H1 (cell line): ENCODE results near the gene ZNF700. TPM values are rescaled to one million over a fixed set of nuclear protein-coding genes. Genes with fewer than 3 reads are reported as not detected.

Experiments
- CEBPB ChIP-seq: IDR thresholded peaks from 2 replicates; pipeline ENCODE4 v1.6.1; 2012; ENCODE audit warnings: low read depth, low read length
- CHD7 ChIP-seq: fragments of 300-600 bp; sonication (generic); IDR thresholded peaks from 2 replicates; pipeline ENCODE4 v1.7.1; 2012; ENCODE audit warnings: low read length, moderate library complexity, mild to moderate bottlenecking, inconsistent platforms; ENCODE audit not compliant: insufficient replicate concordance
- HDAC6 ChIP-seq: IDR thresholded peaks from one replicate; pipeline ENCODE4 v1.7.1; 2012; ENCODE audit warnings: low read depth, mild to moderate bottlenecking, inconsistent platforms, low read length, moderate library complexity
- JUND ChIP-seq: IDR thresholded peaks from 2 replicates; pipeline ENCODE4 v1.6.1; 2011; ENCODE audit warnings: mild to moderate bottlenecking, improper control_type of control experiment, low read length
- RFX5 ChIP-seq: IDR thresholded peaks from 2 replicates; pipeline ENCODE4 v1.6.1; 2011; ENCODE audit warnings: low read depth, low read length, improper control_type of control experiment, borderline replicate concordance
- SIX5 ChIP-seq: IDR thresholded peaks from 2 replicates; pipeline ENCODE4 v1.6.1; 2011; ENCODE audit warnings: mild to moderate bottlenecking, low read depth, low read length
- SUZ12 ChIP-seq: fragments of 200-600 bp; sonication (generic); IDR thresholded peaks from 2 replicates; pipeline ENCODE4 v1.6.1; 2012; ENCODE audit warnings: mild to moderate bottlenecking, inconsistent platforms, low read length, moderate library complexity, mixed read lengths
- TAF7 ChIP-seq: optimal IDR thresholded peaks from 2 replicates; pipeline ENCODE3; 2011; ENCODE audit warnings: low read depth, mild to moderate bottlenecking, inconsistent platforms, low read length, moderate library complexity, borderline replicate concordance
- polyA plus RNA-seq, 7 experiments: library from polyadenylated mRNA; depleted of rRNA in 3 of 7; stranded (reverse) in 5 of 7; unstranded in 2 of 7; fragments of >200 nt in 5 of 7; fragments of 200-250 nt in 2 of 7; gene quantifications; 1 replicate in 5 of 7; 2 replicates in 1 of 7; 4 replicates in 1 of 7; pipeline versions ENCODE4 v1.2.1 to v1.2.3, GENCODE V29; 2011 to 2013; ENCODE audit warnings: missing spikeins in 2 of 7, mixed read lengths in 2 of 7
- total RNA-seq: library from RNA; stranded (reverse); fragmentation: NEBNext Ultra II Directional; extraction: Animal tissue kit (Norgen Biotek cat#: 25700); gene quantifications from 2 replicates; pipeline ENCODE4 v1.2.1, GENCODE V29; 2021

Gene ZNF700
- total and polyA plus RNA-seq, 2 of the 8 experiments (the other 6 are each of a cell fraction or from before 2014, with no cell fraction given) = 3.0 to 10.5 TPM

- no peak for TF ChIP-seq CHD7
- TF ChIP-seq SUZ12 = no peak
- no peak for TF ChIP-seq HDAC6
- TF ChIP-seq RFX5 = no peak
- TF ChIP-seq SIX5 = no peak
- no peak for TF ChIP-seq CEBPB
- no peak for TF ChIP-seq JUND
- peak; percentile 71 for TF ChIP-seq TAF7
Measured at GRCh38 chr19:11964858-11965645, 40.1 kb downstream of the ZNF700 start, which contains the start of gene ZNF763 (continued).
